Measurements from ENCODE around the gene IL21R. TPM values are rescaled to one million over a fixed set of nuclear protein-coding genes. Genes with fewer than 3 reads are reported as not detected.

Gene IL21R
- total and polyA plus RNA-seq, 2 donors (not counting 3 experiments of a cell fraction or from before 2014, with no cell fraction given): 0.03 TPM; not detected in 1

DNA sequence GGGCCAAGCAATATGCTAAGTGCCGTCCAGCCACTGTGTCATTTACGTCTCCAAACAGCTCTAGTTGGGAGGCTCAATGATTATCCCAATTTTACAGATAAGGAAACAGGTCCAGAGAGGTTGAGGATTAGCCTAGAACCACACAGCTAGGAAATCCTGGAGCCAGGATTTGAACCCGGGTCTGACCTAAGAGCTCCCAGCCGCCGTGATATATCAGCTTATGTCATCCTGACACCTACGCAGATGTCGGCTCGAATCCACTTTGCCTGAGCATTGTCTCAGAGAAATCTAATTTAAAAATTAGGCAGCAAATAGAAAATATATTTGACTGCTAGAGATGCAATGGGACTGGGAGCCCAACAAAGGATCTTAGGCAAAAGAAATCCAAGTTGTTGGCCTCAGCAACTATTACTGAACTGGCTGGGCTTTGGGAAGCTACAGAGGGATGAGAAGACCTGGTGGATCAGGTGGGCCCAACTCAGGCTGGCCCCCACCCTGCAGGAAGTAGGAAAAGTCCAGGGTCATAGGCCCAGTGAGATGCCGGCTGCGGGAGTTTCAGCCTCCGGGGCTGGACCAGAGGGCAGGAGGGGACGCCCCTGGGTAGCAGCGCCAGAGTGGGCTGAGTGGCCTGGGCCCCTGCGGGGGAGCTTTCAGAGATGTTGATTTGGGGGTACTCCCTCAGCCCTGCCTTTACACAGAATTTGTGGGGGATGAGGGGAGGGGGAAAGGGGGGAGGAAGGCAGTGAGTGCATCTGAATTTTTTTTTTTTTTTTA, 35.1 kb upstream of the IL21R start:
- peak overlapping the region; percentile 18 for H2AFZ ChIP-seq (ENCODE audit: low read depth, low read length)
- intact Hi-C loops (cut with micrococcal nuclease): loop anchor here (1.0 to 5.0 kb wide), 4 partner anchors 35 to 164 kb away; partner anchors contain the start of gene KDM8
- FAIRE-seq: peak; percentile 54
- H3K27me3 ChIP-seq (ENCODE audit: control insufficient read depth in 2 of 2, insufficient read depth in 2 of 2, low read length in 2 of 2): no peaks in the 10 kb centered on the region
- no peak overlapping the region for H3K4me2 ChIP-seq (ENCODE audit: insufficient read depth, low read length)
- no peaks in the 10 kb centered on the region for H3K9me1 ChIP-seq (replicated peaks; ENCODE audit: control insufficient read depth, extremely low read depth, insufficient read depth, low read length)
- H3K27ac ChIP-seq (ENCODE audit: insufficient read depth, low read depth, low read length): peak overlapping the region; percentile 87
- peaks cover 19% of the 10 kb centered on the region for H3K4me1 ChIP-seq (ENCODE audit: control insufficient read depth, extremely low read depth, insufficient read depth, low read length)
- no peaks in the 10 kb centered on the region for H3K9me3 ChIP-seq (replicated peaks; ENCODE audit: control insufficient read depth, insufficient read depth, low read length)
- dilution Hi-C loops (cut with MboI; ENCODE audit: extremely low pct_ligation_motif_present, low sequenced_read_pairs): no loop called here
- DNase-seq (ENCODE audit: low read depth, low spot score): peak; percentile 26
- TF ChIP-seq FOS (IDR thresholded peaks at IDR 0.05; ENCODE audit: borderline replicate concordance, insufficient read depth, low read length) (no peak), POLR2AphosphoS5 (IDR thresholded peaks at IDR 0.05; ENCODE audit: insufficient read depth, low read depth, low read length) (peak; percentile 11)
- peaks cover 6 to 22% of the 10 kb centered on the region in 2 experiments for H3K36me3 ChIP-seq (ENCODE audit: control insufficient read depth in 2 of 2, extremely low read depth in 1 of 2, insufficient read depth in 2 of 2, low read length in 2 of 2)
- H3K79me2 ChIP-seq (ENCODE audit: control insufficient read depth, insufficient read depth, low read length): no peaks in the 10 kb centered on the region
- no peaks in the 10 kb centered on the region for H4K20me1 ChIP-seq (replicated peaks; ENCODE audit: control insufficient read depth, extremely low read depth, insufficient read depth, low read length)
- BruUV-seq (replicated peaks): no TSS peak
- ChIA-PET POLR2A (interaction anchor here (0.8 to 1.2 kb wide), 3 partner anchors 32 to 132 kb away, joined by 3 to 6 read pairs (median 3); no protein-coding TSS in a partner anchor), CTCF (interaction anchor here (0.6 to 5.7 kb wide), 30 partner anchors 12 to 257 kb away, joined by 3 to 299 read pairs (median 5); partner anchors contain the start of gene KDM8)
- no peak overlapping the region for H3K4me3 ChIP-seq (replicated peaks in 1 of 3; ENCODE audit: insufficient read depth in 1 of 3, low read depth in 1 of 3, low read length in 3 of 3)
- peak overlapping the region; percentile 50 for H3K9ac ChIP-seq (replicated peaks; ENCODE audit: extremely low read depth, insufficient read depth, low read length)

DNA sequence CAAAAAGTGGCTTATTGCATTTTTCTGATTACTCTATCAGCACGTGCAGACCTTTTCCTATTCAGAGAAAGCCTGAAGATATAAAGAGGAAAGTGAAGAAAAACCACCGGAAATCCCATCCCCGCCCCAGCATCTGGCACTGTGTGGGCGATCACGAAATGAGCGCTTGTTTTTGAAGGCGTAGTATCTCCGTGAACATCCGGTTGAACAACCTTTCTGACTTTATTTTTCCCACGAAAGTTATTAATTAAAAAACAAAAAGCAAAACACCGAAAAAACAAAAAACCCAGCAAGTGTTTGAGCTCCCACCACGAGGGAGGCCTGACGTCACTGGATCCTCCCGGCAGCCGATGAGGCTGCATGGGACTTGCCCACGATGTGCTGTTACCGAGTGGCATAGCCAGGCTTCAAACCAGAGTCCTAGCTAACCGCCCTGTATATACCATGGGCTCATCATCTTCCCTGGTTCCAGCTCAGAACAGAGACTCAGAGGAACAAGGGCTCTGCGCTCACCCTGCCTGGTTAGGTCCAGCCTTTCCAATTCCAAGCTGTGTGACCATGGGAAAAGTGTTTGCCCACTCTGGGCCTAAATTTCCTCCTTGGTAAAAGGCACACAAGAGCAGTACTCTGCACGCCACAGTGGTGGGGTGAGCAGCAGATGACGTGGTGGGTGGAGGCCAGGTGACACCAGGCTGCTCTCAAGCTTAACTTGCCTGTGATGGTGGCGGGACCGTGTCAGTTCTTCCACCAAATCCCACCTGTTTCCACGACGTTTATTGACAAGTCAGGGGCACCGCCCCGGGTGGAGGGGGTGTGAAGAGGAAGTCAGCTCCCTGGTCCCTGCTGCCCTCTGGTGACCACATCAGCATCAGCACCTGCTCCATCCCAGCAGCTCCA, 34.3 kb upstream of the IL21R start:
- Histone ChIP-seq H3K9me1 (replicated peaks; ENCODE audit: control insufficient read depth, extremely low read depth, insufficient read depth, low read length) (no peaks in the 10 kb centered on the region), H3K4me2 (ENCODE audit: insufficient read depth, low read length) (peak overlapping the region; percentile 39)

More for the DNA sequence above, 34.3 kb upstream of the IL21R start:
- peak; percentile 22 for TF ChIP-seq POLR2AphosphoS5 (IDR thresholded peaks at IDR 0.05; ENCODE audit: insufficient read depth, low read depth, low read length)
- peak; percentile 27 for TF ChIP-seq FOS (IDR thresholded peaks at IDR 0.05; ENCODE audit: borderline replicate concordance, insufficient read depth, low read length)
- TF ChIP-seq GATA2 (IDR thresholded peaks at IDR 0.05; ENCODE audit: insufficient read depth, insufficient read length, low read depth, low read length): peak; percentile 27
- no peak for TF ChIP-seq EZH2 (IDR thresholded peaks at IDR 0.05; ENCODE audit: borderline replicate concordance, low read depth, low read length, severe bottlenecking)
- peak; percentile 49 for TF ChIP-seq POLR2A (IDR thresholded peaks at IDR 0.05; ENCODE audit: low read depth, low read length)
- TF ChIP-seq, protein P1, sequence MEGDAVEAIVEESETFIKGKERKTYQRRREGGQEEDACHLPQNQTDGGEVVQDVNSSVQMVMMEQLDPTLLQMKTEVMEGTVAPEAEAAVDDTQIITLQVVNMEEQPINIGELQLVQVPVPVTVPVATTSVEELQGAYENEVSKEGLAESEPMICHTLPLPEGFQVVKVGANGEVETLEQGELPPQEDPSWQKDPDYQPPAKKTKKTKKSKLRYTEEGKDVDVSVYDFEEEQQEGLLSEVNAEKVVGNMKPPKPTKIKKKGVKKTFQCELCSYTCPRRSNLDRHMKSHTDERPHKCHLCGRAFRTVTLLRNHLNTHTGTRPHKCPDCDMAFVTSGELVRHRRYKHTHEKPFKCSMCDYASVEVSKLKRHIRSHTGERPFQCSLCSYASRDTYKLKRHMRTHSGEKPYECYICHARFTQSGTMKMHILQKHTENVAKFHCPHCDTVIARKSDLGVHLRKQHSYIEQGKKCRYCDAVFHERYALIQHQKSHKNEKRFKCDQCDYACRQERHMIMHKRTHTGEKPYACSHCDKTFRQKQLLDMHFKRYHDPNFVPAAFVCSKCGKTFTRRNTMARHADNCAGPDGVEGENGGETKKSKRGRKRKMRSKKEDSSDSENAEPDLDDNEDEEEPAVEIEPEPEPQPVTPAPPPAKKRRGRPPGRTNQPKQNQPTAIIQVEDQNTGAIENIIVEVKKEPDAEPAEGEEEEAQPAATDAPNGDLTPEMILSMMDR (IDR thresholded peaks at IDR 0.05; ENCODE audit: extremely low read depth in 1 of 2, insufficient read depth in 1 of 2, low read depth in 1 of 2, low read length in 2 of 2): peak; percentile 64 to 93
- TF ChIP-seq, protein P2, sequence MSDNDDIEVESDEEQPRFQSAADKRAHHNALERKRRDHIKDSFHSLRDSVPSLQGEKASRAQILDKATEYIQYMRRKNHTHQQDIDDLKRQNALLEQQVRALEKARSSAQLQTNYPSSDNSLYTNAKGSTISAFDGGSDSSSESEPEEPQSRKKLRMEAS (IDR thresholded peaks at IDR 0.05; ENCODE audit: insufficient read depth, insufficient read length): no peak
- TF ChIP-seq JUN (IDR thresholded peaks at IDR 0.05; ENCODE audit: borderline replicate concordance, insufficient read depth, insufficient read length, low read depth): no peak
- no peak for TF ChIP-seq MYC (IDR thresholded peaks at IDR 0.05; ENCODE audit: low read depth, low read length)
- H3K4me3 ChIP-seq (replicated peaks in 1 of 3; ENCODE audit: insufficient read depth in 1 of 3, low read depth in 1 of 3, low read length in 3 of 3): peak overlapping the region in 1 of 3 experiments; percentile 3
- intact Hi-C loops (cut with micrococcal nuclease): loop anchor here (1.0 to 5.0 kb wide), 7 partner anchors 35 to 212 kb away; partner anchors contain the start of gene KDM8
- H3K9me3 ChIP-seq (replicated peaks; ENCODE audit: control insufficient read depth, insufficient read depth, low read length): no peaks in the 10 kb centered on the region
- dilution Hi-C loops (cut with MboI; ENCODE audit: extremely low pct_ligation_motif_present, low sequenced_read_pairs): no loop called here
- BruUV-seq (replicated peaks): TSS peak; percentile 55
- H3K27ac ChIP-seq (ENCODE audit: insufficient read depth, low read depth, low read length): peak overlapping the region; percentile 87
- CTCF ChIA-PET: interaction anchor here (0.6 to 5.7 kb wide), 37 partner anchors 13 to 258 kb away, joined by 3 to 299 read pairs (median 4); partner anchors contain the start of gene KDM8
- H3K79me2 ChIP-seq (ENCODE audit: control insufficient read depth, insufficient read depth, low read length): no peaks in the 10 kb centered on the region
- H4K20me1 ChIP-seq (replicated peaks; ENCODE audit: control insufficient read depth, extremely low read depth, insufficient read depth, low read length): no peaks in the 10 kb centered on the region
- peaks cover 5 to 13% of the 10 kb centered on the region in 2 experiments for H3K36me3 ChIP-seq (ENCODE audit: control insufficient read depth in 2 of 2, extremely low read depth in 1 of 2, insufficient read depth in 2 of 2, low read length in 2 of 2)
- H3K4me1 ChIP-seq (ENCODE audit: control insufficient read depth, extremely low read depth, insufficient read depth, low read length): peaks cover 19% of the 10 kb centered on the region
- DNase-seq (ENCODE audit: low read depth, low spot score): peak; percentile 82
- POLR2A ChIA-PET: interaction anchor here (0.8 to 1.2 kb wide), 6 partner anchors 32 to 188 kb away, joined by 3 to 6 read pairs (median 3); partner anchors contain the start of gene KDM8
- FAIRE-seq: peak; percentile 80
- H3K9ac ChIP-seq (replicated peaks; ENCODE audit: extremely low read depth, insufficient read depth, low read length): peak overlapping the region; percentile 50
- H2AFZ ChIP-seq (ENCODE audit: low read depth, low read length): peak overlapping the region; percentile 80
- H3K27me3 ChIP-seq (ENCODE audit: control insufficient read depth in 2 of 2, insufficient read depth in 2 of 2, low read length in 2 of 2): no peaks in the 10 kb centered on the region
